NCI-H2107 treated with DMSO at 0.1 percent for 48 hours (cell line): ENCODE results near the gene OR52E2.

Experiments used
- DNase-seq: peaks from one replicate; lab custom pipeline; 2025; ENCODE audit not compliant: unreplicated experiment; lab: John Stamatoyannopoulos, UW

OR52E2 gene

DNA sequence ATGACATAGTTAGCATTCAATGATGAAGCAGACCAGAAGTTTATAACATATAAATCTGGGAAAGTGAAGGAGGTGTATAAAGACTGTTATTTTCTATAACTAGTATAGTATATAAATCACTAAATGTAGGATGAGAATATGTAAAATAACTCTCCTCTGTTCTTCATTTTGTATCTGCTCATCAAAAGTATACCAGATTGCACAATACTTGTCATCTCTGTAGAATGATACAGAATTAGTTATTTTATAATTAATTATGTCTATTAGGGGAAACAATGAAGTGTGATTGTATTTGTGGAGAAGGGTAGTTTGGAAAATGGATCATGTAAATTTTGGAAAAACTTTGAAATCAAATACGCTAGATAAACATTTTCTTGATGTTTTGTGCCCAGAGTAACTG lies 46.4 kb downstream of the OR52E2 start:
- no peak for DNase-seq

DNA sequence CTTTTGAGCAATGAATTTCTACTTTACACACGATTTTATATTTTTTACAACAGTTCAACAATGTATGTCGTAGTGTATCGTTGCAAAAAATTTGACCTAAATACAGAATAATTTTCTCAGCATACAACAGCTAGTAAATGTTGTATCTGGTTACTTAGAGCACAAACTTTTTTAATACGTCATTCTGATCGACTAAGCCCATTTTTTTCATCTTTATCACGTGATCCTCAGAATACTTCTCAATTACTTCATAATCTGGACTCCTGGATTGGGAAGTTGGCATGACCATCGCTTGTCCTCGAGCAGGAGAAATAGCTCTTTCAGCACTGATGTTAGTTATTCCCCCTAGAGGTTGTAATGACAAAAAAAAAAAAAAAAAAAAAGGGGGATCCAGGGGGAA lies 48.2 kb downstream of the OR52E2 start:
- DNase-seq = no peak
